HG02623 (cell line): ENCODE measurements around the gene CTCF.
A peak's percentile ranks its signal among the peaks of the same experiment; 100 is the strongest.

Source experiments
- ATAC-seq: cut with Tn5 transposase; IDR thresholded peaks from one replicate; pipeline ENCODE4 v1.9.1; 2021; ENCODE audit warnings: moderate library complexity; ENCODE audit not compliant: unreplicated experiment

Gene CTCF

GRCh38 chr16:67547423-67548264, 14.7 kb upstream of the CTCF start:
- no peak for ATAC-seq

DNA sequence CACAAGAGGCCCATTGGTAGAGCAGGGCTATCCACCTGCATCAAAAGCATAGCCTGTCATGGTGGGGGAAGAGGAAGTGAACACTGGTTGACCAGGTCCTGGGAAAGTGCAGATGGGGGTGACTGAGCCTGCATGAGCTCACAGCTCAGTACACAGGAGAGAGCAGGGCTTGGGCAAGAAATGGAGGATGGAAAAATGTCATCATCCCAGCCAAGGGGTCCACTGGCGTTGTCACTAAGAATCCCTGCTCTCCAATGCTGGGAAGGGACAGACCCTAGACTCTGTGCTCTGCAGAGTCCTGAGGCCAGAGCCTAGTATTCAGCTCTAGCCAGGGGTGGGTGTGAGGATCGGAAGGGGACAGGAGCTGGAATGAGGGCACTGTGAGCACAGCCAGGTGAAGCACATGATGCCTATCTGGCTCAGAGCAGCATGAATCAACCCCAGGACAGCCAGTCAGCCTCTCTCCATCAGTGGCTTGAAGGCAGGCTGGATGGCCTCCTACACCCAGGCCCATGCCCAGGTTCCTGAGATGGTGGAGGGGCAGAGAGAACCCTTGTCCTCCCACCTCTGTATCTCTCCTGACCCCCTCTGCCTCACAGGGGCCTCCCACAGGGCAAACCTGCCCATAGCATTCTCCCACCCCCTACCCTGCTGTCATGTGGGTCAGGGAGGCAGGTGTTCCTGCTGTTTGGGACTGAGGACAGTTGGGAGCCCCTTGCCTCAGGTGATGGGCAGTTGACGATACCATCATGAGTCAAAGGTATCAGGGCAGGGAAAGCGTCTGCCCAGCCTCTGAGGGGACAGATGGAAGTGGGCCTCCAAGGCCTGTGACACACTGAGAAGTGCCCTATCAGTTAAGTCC, 13.8 kb upstream of the CTCF start:
- no peak for ATAC-seq

DNA sequence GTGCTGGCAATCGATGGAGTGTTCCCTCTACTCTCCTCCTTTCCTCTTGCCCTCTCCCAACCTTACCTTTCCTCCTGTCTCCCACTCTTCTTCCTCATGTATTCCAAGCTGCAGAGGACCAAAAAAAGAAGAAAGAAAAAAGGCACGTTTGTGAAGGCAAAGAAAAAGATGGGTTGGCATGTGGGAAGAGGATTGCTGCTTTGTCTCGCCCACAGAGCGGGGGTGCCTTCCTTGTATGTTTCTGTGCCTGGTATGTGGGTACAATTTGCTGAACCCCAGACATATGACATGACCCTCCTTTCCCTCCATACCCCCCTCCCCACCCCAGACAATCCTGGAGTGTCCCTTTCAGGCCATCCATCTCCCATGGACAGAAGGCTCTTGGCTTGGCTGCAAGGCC, 13.1 kb upstream of the CTCF start:
- no peak for ATAC-seq

DNA sequence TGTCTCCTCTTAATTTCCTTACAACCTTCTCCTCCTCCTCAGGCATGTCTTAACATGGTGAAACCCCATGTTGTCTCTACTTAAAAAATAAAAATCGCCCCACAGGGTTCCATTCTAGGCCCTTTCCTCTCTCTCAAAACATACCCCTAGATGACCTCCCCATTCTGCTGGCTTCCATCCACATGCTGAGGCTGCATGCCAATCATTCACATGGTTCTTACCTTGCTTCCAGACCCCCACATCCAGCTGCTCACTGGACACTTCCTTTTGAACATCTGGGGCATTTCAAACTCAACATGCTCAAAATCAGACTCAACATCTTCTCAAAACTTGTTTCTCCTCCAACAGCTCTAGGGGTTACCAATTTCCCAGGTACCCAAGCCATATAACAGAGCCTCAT, 12.4 kb upstream of the CTCF start:
- no peak for ATAC-seq

DNA sequence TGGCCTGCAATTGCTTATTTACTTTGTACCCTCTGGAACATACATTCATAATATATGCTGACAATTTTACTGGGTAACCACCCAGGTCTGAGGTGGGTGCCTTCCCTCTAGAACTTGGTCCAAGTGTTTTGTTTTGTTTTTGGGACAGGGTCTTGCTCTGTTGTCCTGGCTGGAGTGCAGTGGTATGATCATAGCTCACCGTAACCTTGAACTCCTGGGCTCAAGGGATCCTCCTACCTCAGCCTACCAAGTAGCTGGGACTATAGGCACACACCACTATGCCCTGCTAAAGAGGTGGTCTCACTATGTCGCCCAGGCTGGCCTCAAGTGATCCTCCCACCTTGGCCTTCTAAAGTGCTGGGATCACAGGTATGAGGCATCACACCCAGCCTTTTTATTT, 11.2 kb upstream of the CTCF start:
- ATAC-seq = no peak

GRCh38 chr16:67551972-67552371, 10.4 kb upstream of the CTCF start:
- ATAC-seq = no peak

DNA sequence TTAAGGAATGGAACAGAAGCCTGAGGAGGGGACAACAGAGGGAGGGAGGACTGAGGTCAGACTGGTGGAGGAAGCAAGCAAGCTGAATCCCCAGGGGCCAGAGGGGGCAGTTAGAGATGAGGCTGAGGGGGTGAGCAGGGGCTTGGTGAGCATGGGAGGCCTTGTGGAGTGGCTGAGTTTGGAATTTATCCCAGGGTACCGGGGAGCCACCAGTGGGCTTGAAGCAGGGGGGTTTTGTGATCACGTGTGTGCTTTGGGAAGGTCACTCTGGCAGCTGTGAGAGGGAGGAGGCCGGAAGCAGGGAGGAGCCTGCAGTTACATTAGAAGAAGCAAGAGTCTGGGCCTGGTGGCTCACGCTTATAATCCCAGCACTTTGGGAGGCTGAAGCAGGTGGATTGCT, 9.8 kb upstream of the CTCF start:
- ATAC-seq = no peak

DNA sequence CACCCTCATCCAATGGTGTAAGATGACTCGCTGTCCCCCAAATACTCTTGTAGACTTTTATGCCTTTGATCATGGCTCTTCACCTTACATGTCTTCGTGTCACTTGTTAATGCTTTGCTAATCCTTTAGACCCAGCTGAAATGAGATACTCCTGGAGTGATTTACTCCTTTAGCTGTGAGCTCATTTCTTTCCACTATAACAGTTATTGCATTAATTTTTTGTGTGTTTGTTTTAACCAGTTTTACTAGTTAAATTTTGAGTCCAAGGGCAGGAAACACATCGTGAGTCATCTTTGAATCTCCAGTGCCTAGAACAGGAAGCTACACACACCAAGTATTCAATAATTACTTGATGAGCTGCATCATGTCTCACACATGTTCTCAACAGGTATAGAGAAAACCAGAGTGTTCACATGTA, 6.5 kb upstream of the CTCF start:
- ATAC-seq = no peak

- no peak for ATAC-seq
These were observed 3.5 kb upstream of the CTCF start for GRCh38 chr16:67558859-67559258.

DNA sequence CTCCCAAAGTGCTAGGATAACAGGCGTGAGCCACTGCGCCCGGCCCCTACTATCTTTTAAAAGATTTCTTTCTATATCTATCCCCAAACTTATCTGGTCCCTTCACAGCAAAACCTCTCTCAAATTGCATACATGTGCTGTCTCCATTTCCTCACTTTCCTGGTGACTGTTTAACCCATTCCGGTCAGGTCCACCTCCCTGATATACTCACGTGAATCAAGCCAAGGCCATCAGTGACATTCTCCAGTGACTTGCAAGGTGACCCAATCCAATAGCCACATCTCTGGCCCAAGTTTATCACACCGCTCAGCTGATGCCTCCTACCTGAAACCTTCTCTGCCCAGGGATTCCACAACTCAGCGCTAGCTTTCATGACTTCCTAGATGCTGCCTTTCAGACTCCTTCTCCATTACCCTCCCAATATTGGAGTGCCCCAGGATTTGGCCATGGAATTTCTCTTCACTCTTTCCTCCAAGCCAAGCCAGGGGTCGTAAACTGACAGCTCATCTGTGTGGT, 1.4 kb upstream of the CTCF start:
- no peak for ATAC-seq

DNA sequence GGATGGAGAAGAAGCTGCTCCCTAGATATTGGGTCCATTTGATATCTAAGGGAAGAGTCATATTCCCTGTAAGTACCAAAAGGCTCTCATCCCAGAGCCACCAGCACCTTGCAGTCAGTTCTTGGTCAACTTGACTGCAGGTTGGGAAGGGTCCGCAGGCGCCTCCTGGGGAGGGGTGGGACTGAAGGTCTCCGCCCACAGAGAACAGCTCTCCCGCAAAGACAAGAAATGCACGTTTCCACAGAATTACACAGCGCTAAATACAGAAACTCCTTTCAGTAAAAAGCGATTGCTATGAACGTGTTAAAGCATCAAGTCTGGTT, 864 bp upstream of the CTCF start:
- no peak for ATAC-seq

DNA sequence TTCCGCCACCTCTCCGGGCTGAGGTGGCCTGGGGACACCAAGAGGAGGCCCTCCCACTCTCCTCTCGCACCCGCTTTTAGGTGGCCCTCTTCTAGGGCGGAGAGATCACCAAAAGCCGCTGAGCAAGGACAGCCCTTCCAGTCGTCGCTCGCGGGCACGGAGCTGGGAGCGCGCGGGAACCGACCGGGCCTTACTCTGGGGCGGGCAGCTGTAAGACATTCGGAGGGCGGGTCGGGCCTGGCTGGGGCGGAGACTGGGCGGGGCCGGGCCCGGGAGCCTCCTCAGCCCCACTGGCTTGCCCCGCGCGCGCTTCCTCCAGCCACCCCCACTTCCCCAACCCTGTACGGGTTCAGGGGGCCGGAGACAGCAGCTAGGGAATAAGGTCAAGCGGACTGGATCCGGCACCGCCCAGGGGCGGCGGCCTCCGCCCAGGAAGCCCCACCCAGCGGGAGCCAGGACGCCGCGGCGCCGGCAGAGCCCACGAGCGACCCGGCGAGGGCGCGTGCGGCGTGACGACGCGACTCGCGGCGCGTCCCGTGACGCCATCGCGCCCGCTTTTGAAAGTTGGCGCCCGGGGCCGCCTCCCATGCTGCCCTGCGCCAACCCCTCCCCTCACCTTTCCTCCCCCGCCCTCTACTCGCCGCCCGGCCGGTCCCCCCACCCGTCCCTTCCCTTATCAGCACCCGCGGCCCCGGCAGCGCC, 351 bp upstream of the CTCF start:
- ATAC-seq = peak; percentile 74

- peak; percentile 9 for ATAC-seq
These were observed 787 bp downstream of the CTCF start for GRCh38 chr16:67562918-67563707.

DNA sequence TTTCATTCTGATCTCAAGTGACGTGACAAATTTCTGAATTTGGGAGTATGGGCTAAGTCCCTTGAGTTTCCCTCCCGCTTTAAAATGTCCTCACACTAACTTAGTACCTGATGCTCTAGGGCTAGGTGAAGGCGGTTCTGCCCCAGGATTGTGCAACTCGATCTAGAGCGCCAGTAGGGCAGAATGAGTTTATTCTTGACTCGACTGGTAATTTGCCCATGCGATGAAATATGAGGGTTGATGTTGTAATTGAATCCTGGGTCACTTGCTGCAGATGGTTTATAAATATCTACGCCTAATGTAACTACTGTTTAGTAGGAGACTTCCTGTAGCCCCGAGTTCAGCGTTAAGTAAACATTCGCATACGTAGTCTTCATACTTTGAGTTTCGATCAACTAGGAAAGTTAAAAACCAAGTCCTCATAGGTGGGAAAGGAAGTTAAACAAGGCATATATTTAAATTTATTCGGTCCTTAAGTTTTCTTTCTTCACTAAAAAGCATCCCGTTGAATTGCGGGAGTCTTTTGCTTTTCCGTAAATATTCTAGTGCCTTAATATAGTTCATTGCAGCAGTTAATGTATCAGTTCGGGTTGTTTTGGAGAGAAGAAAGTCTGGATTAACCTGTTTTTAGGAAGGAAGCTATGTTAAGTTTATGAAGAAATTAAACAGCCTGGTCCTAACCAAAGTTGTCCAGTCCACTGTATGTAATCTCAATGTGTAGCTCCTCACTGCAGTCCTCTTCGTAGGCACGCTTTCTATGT, 1.6 kb downstream of the CTCF start:
- ATAC-seq = no peak

- no peak for ATAC-seq
These were observed 3.3 kb downstream of the CTCF start for GRCh38 chr16:67565470-67566100.

- ATAC-seq = no peak
These were observed 9.1 kb downstream of the CTCF start for GRCh38 chr16:67571464-67571863.

GRCh38 chr16:67571981-67572431, 9.7 kb downstream of the CTCF start:
- no peak for ATAC-seq

- no peak for ATAC-seq
These were observed 17.4 kb downstream of the CTCF start for GRCh38 chr16:67579686-67580085.

- ATAC-seq = no peak
These were observed 17.9 kb downstream of the CTCF start for GRCh38 chr16:67580202-67580601.
